CD14-positive monocyte (primary cell): ENCODE results near the gene LHX3. TPM values are rescaled to one million over a fixed set of nuclear protein-coding genes. Genes with fewer than 3 reads are reported as not detected.

Source experiments
- DNase-seq, 3 donors: peaks; one replicate each; pipeline ENCODE4 v3.0.0-alpha.2; 2011 to 2022
- H2AFZ ChIP-seq: 2 replicates; pipeline ENCODE4 v1.6.0; 2012; ENCODE audit warnings: mild to moderate bottlenecking, low read depth, low read length, inconsistent platforms; ENCODE audit not compliant: insufficient read depth, poor library complexity, severe bottlenecking
- H3K27ac ChIP-seq, 2 donors: 1 replicate in 1 of 2; 2 replicates in 1 of 2; pipeline ENCODE4 v1.5.1; 2012 to 2013; ENCODE audit warnings: low read length in 2 of 2, control low read depth in 1 of 2, inconsistent platforms in 1 of 2, low read depth in 1 of 2, mild to moderate bottlenecking in 1 of 2
- H3K27me3 ChIP-seq, 2 donors: one replicate each; pipeline versions ENCODE4 v1.6.0 to v1.6.1; 2011 to 2013; ENCODE audit warnings: low read length in 2 of 2; ENCODE audit not compliant: control insufficient read depth in 2 of 2, insufficient read depth in 2 of 2
- H3K36me3 ChIP-seq, 2 donors: replicated peaks in 1 of 2; 1 replicate in 1 of 2; 2 replicates in 1 of 2; pipeline versions ENCODE4 v1.5.1 to v1.6.1; 2012 to 2013; ENCODE audit warnings: low read length in 2 of 2, control low read depth in 1 of 2, inconsistent platforms in 1 of 2, mild to moderate bottlenecking in 1 of 2; ENCODE audit not compliant: insufficient read depth in 2 of 2, control insufficient read depth in 1 of 2
- H3K4me1 ChIP-seq, 2 donors: 1 replicate in 1 of 2; 2 replicates in 1 of 2; pipeline versions ENCODE4 v1.5.1 to v1.6.1; 2012 to 2013; ENCODE audit warnings: low read length in 2 of 2, control low read depth in 1 of 2, inconsistent platforms in 1 of 2, mild to moderate bottlenecking in 1 of 2, moderate library complexity in 1 of 2; ENCODE audit not compliant: insufficient read depth in 2 of 2, control insufficient read depth in 1 of 2
- H3K4me2 ChIP-seq: replicated peaks from 2 replicates; pipeline ENCODE3; 2012; ENCODE audit warnings: low read length, moderate library complexity, mild to moderate bottlenecking; ENCODE audit not compliant: poor library complexity, severe bottlenecking; ENCODE audit errors: extremely low read depth
- H3K4me3 ChIP-seq, 3 experiments: fragments of 200-600 bp in 1 of 3; sonication (generic) in 1 of 3; replicated peaks in 1 of 3; 1 replicate in 2 of 3; 2 replicates in 1 of 3; pipeline ENCODE4 v1.5.1; 2011 to 2013; ENCODE audit warnings: low read length in 3 of 3, mild to moderate bottlenecking in 3 of 3, control low read depth in 2 of 3, low read depth in 2 of 3, inconsistent platforms in 1 of 3, moderate library complexity in 1 of 3
- H3K79me2 ChIP-seq: 2 replicates; pipeline ENCODE4 v1.6.0; 2012; ENCODE audit warnings: mild to moderate bottlenecking, control low read depth, inconsistent platforms, low read length, moderate library complexity; ENCODE audit not compliant: insufficient read depth
- H3K9ac ChIP-seq: 2 replicates; pipeline ENCODE4 v1.6.0; 2017; ENCODE audit warnings: low read length, mild to moderate bottlenecking; ENCODE audit not compliant: insufficient read depth, poor library complexity, severe bottlenecking
- H3K9me3 ChIP-seq, 2 donors: replicated peaks in 1 of 2; 1 replicate in 1 of 2; 2 replicates in 1 of 2; pipeline versions ENCODE4 v1.5.1 to v1.6.1; 2012 to 2013; ENCODE audit warnings: low read length in 2 of 2, control low read depth in 1 of 2; ENCODE audit not compliant: control insufficient read depth in 1 of 2, insufficient read depth in 1 of 2
- H4K20me1 ChIP-seq: 2 replicates; pipeline ENCODE4 v1.6.0; 2012; ENCODE audit warnings: mild to moderate bottlenecking, low read length, control low read depth, moderate library complexity; ENCODE audit not compliant: insufficient read depth
- H3K27ac Mint-ChIP-seq, 7 donors: one replicate each; pipeline ENCODE4 v1.8.0; 2020; ENCODE audit warnings: mild to moderate bottlenecking in 7 of 7, mixed read lengths in 7 of 7, moderate library complexity in 6 of 7, inconsistent platforms in 2 of 7
- H3K27me3 Mint-ChIP-seq, 3 donors: one replicate each; pipeline ENCODE4 v1.8.0; 2021 to 2022; ENCODE audit warnings: low read depth in 3 of 3, mild to moderate bottlenecking in 3 of 3, mixed read lengths in 3 of 3, moderate library complexity in 3 of 3, inconsistent platforms in 1 of 3
- H3K36me3 Mint-ChIP-seq, 2 donors: one replicate each; pipeline ENCODE4 v1.8.0; 2020; ENCODE audit warnings: mixed read lengths in 2 of 2, inconsistent platforms in 1 of 2, mild to moderate bottlenecking in 1 of 2
- H3K4me1 Mint-ChIP-seq: one replicate; pipeline ENCODE4 v1.8.0; 2020; ENCODE audit warnings: mild to moderate bottlenecking, mixed read lengths
- H3K4me3 Mint-ChIP-seq, 2 donors: one replicate each; pipeline ENCODE4 v1.8.0; 2020; ENCODE audit warnings: mild to moderate bottlenecking in 2 of 2, mixed read lengths in 2 of 2, moderate library complexity in 1 of 2
- H3K9me3 Mint-ChIP-seq, 7 donors: one replicate each; pipeline ENCODE4 v1.8.0; 2020 to 2022; ENCODE audit warnings: mixed read lengths in 7 of 7, mild to moderate bottlenecking in 6 of 7, moderate library complexity in 6 of 7, inconsistent platforms in 2 of 7
- WGBS: methylation state at CpG from one replicate; pipeline ENCODE4 v1.1.5; 2013; ENCODE audit warnings: missing lambda C conversion rate; ENCODE audit not compliant: insufficient coverage; 5-methylcytosine and 5-hydroxymethylcytosine counted together
- intact Hi-C, 2 donors: fragments of 100-400 bp; cut with micrococcal nuclease; formaldehyde crosslinking; loops; one replicate each; pipeline versions ENCODE4 v1.15.0 to v1.15.1; 2023
- polyA plus RNA-seq, 3 donors: library from polyadenylated mRNA; depleted of rRNA in 1 of 3; unstranded in 2 of 3; stranded (reverse) in 1 of 3; fragments of 300-500 nt in 2 of 3; fragments of >200 nt in 1 of 3; fragmentation: Illumina TruSeq in 2 of 3; gene quantifications; 1 replicate in 2 of 3; 2 replicates in 1 of 3; pipeline ENCODE4 v1.2.3, GENCODE V29; 2012 to 2021
- TF ChIP-seq, protein P1 (sequence below): fragments of 200-600 bp; IDR thresholded peaks from one replicate; pipeline ENCODE4 v1.8.0; 2022; ENCODE audit warnings: antibody characterized with exemption, mild to moderate bottlenecking

LHX3 gene
- polyA plus RNA-seq, 3 donors = not detected

DNA sequence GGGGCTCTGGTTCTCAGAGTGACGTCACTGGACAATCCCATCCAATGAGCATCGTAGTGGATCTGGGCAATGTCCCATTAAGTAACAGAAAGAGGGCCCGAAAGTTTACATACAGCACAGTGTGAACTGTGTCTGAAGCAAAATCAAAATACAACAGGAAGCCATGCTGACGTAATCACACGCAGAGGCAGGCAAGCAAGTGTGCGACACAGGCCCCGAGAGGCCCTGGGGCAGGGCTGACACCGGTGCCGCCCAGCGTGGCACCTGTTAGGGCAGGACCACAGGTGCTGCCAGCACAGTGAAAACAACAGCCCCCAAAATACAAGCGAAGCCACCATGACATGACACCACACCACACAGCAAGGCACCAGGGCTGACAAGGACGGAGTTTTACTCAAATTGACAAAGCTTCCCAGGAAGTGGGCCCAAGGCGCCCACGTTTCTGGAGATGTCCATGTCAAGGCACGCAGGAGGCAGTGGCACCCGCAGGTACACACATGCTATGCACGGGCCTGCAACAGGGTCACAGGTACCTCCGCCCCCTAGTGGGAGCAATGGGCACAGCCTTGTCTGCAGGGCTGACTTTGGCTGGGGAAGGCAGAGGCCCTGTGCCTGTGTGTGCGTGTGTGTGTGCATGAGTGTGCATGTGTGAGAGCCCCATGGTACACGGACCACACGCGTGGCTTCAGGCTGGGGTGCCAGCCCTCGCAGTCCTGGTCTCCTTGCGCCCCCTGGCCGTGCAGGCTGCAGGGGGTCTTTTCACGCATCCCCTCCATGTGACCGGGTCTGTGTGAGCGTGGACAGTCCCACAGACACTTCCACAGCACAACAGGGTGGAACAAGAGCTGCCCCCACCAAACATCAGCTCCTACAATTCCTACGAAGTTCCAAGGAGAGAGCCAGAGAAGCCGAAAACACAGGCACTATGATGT lies 21.1 kb upstream of the LHX3 start:
- H3K9ac ChIP-seq = no peak overlapping the region
- H3K27me3 ChIP-seq = no peaks in the 10 kb centered on the region
- H3K4me3 Mint-ChIP-seq = peak overlapping the region in 1 of 2 donors; percentile 26
- H3K4me3 ChIP-seq = no peak overlapping the region
- H3K4me1 ChIP-seq = peaks cover 4 to 5% of the 10 kb centered on the region in 2 donors
- peak overlapping the region in 3 of 7 donors; percentile 7 to 26 (median 23) for H3K27ac Mint-ChIP-seq
- H3K4me2 ChIP-seq = no peak overlapping the region
- H3K27me3 Mint-ChIP-seq = peaks cover 0 to 2% (median 0%) of the 10 kb centered on the region in 3 donors
- peaks cover 11% of the 10 kb centered on the region for H3K4me1 Mint-ChIP-seq
- peaks cover 42 to 46% of the 10 kb centered on the region in 2 donors for H3K36me3 Mint-ChIP-seq
- WGBS = 56% methylated on average over 21 of the region's 30 CpGs
- H3K9me3 ChIP-seq = no peaks in the 10 kb centered on the region
- no peak overlapping the region for H3K27ac ChIP-seq
- intact Hi-C loops = no loop called here
- DNase-seq = peak; percentile 31 to 47 (median 36)
- peaks cover 9 to 31% of the 10 kb centered on the region in 2 donors for H3K36me3 ChIP-seq
- no peaks in the 10 kb centered on the region for H3K9me3 Mint-ChIP-seq
- no peaks in the 10 kb centered on the region for H4K20me1 ChIP-seq
- H2AFZ ChIP-seq = no peak overlapping the region
- no peaks in the 10 kb centered on the region for H3K79me2 ChIP-seq
- TF ChIP-seq, protein P1, sequence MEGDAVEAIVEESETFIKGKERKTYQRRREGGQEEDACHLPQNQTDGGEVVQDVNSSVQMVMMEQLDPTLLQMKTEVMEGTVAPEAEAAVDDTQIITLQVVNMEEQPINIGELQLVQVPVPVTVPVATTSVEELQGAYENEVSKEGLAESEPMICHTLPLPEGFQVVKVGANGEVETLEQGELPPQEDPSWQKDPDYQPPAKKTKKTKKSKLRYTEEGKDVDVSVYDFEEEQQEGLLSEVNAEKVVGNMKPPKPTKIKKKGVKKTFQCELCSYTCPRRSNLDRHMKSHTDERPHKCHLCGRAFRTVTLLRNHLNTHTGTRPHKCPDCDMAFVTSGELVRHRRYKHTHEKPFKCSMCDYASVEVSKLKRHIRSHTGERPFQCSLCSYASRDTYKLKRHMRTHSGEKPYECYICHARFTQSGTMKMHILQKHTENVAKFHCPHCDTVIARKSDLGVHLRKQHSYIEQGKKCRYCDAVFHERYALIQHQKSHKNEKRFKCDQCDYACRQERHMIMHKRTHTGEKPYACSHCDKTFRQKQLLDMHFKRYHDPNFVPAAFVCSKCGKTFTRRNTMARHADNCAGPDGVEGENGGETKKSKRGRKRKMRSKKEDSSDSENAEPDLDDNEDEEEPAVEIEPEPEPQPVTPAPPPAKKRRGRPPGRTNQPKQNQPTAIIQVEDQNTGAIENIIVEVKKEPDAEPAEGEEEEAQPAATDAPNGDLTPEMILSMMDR = peak; percentile 84

DNA sequence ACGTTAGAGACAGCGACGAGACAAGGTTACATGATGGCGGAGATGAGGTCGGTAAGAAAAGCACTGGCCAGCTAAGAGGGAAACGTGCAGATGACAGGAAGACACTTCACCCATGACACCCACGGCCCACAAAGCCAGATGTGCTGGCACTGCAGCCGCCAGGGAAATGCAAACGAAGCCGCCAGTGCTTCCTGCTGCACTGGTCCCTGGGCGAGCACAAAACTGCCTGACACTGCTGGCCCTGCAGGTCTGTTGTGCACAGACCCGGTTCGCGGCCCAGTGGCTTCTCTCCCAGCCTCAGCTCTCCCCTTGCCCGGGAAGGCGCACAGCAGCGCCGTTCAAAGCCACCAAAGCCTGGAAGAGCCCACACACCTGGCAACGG lies 20.4 kb upstream of the LHX3 start:
- Histone ChIP-seq H3K27me3 (no peaks in the 10 kb centered on the region), H3K36me3 (peaks cover 9 to 33% of the 10 kb centered on the region in 2 donors), H3K9ac (no peak overlapping the region), H4K20me1 (no peaks in the 10 kb centered on the region), H3K79me2 (no peaks in the 10 kb centered on the region), H3K4me2 (no peak overlapping the region), H3K4me3 (no peak overlapping the region), H3K4me1 (peaks cover 4 to 5% of the 10 kb centered on the region in 2 donors), H3K9me3 (no peaks in the 10 kb centered on the region), H2AFZ (no peak overlapping the region), H3K27ac (no peak overlapping the region)
- Mint-ChIP-seq H3K27ac (peak overlapping the region in 4 of 7 donors; percentile 17 to 65 (median 36)), H3K4me3 (no peak overlapping the region), H3K9me3 (no peaks in the 10 kb centered on the region), H3K27me3 (peaks cover 0 to 2% (median 0%) of the 10 kb centered on the region in 3 donors), H3K36me3 (peaks cover 44 to 50% of the 10 kb centered on the region in 2 donors), H3K4me1 (peaks cover 11% of the 10 kb centered on the region)
- TF ChIP-seq, protein P1 = no peak
- intact Hi-C loops = no loop called here
- 78% methylated on average over 18 of the region's 19 CpGs for WGBS
- DNase-seq = no peak
